Measurements from ENCODE around the gene EBNA1BP2. TPM values are rescaled to one million over a fixed set of nuclear protein-coding genes. Genes with fewer than 3 reads are reported as not detected.

EBNA1BP2 gene
- polyA plus RNA-seq, 2 donors: 30.2 to 72.8 TPM

GRCh38 chr1:43205671-43206070, 33.6 kb upstream of the EBNA1BP2 start:
- no peak overlapping the region for H3K4me3 ChIP-seq (ENCODE audit: low read depth in 1 of 2, low read length in 2 of 2)
- WGBS, 2 donors: 89 to 93% methylated on average over 4 of the region's 4 CpGs
- H3K9me3 ChIP-seq (ENCODE audit: control insufficient read depth in 2 of 2, insufficient read depth in 1 of 2, low read depth in 1 of 2, low read length in 1 of 2): no peaks in the 10 kb centered on the region
- H3K27me3 ChIP-seq (ENCODE audit: control insufficient read depth in 1 of 2, insufficient read depth in 2 of 2, low read length in 2 of 2): no peaks in the 10 kb centered on the region
- H3K27ac ChIP-seq (ENCODE audit: low read depth in 2 of 2, low read length in 1 of 2): no peak overlapping the region
- no peaks in the 10 kb centered on the region for H3K36me3 ChIP-seq (ENCODE audit: control insufficient read depth in 2 of 2, insufficient read depth in 2 of 2, low read length in 1 of 2)
- H3K4me1 ChIP-seq (ENCODE audit: control insufficient read depth in 2 of 2, insufficient read depth in 2 of 2, low read length in 1 of 2): peaks cover 0 to 5% of the 10 kb centered on the region in 2 donors

GRCh38 chr1:43204394-43204793, 32.3 kb upstream of the EBNA1BP2 start:
- Histone ChIP-seq H3K27me3 (ENCODE audit: control insufficient read depth in 1 of 2, insufficient read depth in 2 of 2, low read length in 2 of 2) (no peaks in the 10 kb centered on the region), H3K36me3 (ENCODE audit: control insufficient read depth in 2 of 2, insufficient read depth in 2 of 2, low read length in 1 of 2) (no peaks in the 10 kb centered on the region), H3K4me3 (ENCODE audit: low read depth in 1 of 2, low read length in 2 of 2) (no peak overlapping the region), H3K4me1 (ENCODE audit: control insufficient read depth in 2 of 2, insufficient read depth in 2 of 2, low read length in 1 of 2) (peaks cover 0 to 5% of the 10 kb centered on the region in 2 donors), H3K27ac (ENCODE audit: low read depth in 2 of 2, low read length in 1 of 2) (no peak overlapping the region), H3K9me3 (ENCODE audit: control insufficient read depth in 2 of 2, insufficient read depth in 1 of 2, low read depth in 1 of 2, low read length in 1 of 2) (no peaks in the 10 kb centered on the region)
- WGBS, 2 donors: 79 to 82% methylated on average over 1 of the region's 1 CpG

GRCh38 chr1:43203859-43204258, 31.8 kb upstream of the EBNA1BP2 start:
- no peaks in the 10 kb centered on the region for H3K9me3 ChIP-seq (ENCODE audit: control insufficient read depth in 2 of 2, insufficient read depth in 1 of 2, low read depth in 1 of 2, low read length in 1 of 2)
- no peak overlapping the region for H3K27ac ChIP-seq (ENCODE audit: low read depth in 2 of 2, low read length in 1 of 2)
- H3K36me3 ChIP-seq (ENCODE audit: control insufficient read depth in 2 of 2, insufficient read depth in 2 of 2, low read length in 1 of 2): no peaks in the 10 kb centered on the region
- peaks cover 0 to 5% of the 10 kb centered on the region in 2 donors for H3K4me1 ChIP-seq (ENCODE audit: control insufficient read depth in 2 of 2, insufficient read depth in 2 of 2, low read length in 1 of 2)
- no peaks in the 10 kb centered on the region for H3K27me3 ChIP-seq (ENCODE audit: control insufficient read depth in 1 of 2, insufficient read depth in 2 of 2, low read length in 2 of 2)
- WGBS, 2 donors: 73 to 99% methylated on average over 3 of the region's 3 CpGs
- H3K4me3 ChIP-seq (ENCODE audit: low read depth in 1 of 2, low read length in 2 of 2): no peak overlapping the region

GRCh38 chr1:43199093-43199726, 27.1 kb upstream of the EBNA1BP2 start:
- Histone ChIP-seq H3K36me3 (ENCODE audit: control insufficient read depth in 2 of 2, insufficient read depth in 2 of 2, low read length in 1 of 2) (no peaks in the 10 kb centered on the region), H3K27me3 (ENCODE audit: control insufficient read depth in 1 of 2, insufficient read depth in 2 of 2, low read length in 2 of 2) (no peaks in the 10 kb centered on the region), H3K4me1 (ENCODE audit: control insufficient read depth in 2 of 2, insufficient read depth in 2 of 2, low read length in 1 of 2) (no peaks in the 10 kb centered on the region), H3K9me3 (ENCODE audit: control insufficient read depth in 2 of 2, insufficient read depth in 1 of 2, low read depth in 1 of 2, low read length in 1 of 2) (no peaks in the 10 kb centered on the region), H3K27ac (ENCODE audit: low read depth in 2 of 2, low read length in 1 of 2) (no peak overlapping the region), H3K4me3 (ENCODE audit: low read depth in 1 of 2, low read length in 2 of 2) (no peak overlapping the region)
- WGBS, 2 donors: 48 to 59% methylated on average over 8 of the region's 8 CpGs

GRCh38 chr1:43197343-43198127, 25.4 kb upstream of the EBNA1BP2 start:
- Histone ChIP-seq H3K4me3 (ENCODE audit: low read depth in 1 of 2, low read length in 2 of 2) (no peak overlapping the region), H3K27ac (ENCODE audit: low read depth in 2 of 2, low read length in 1 of 2) (no peak overlapping the region), H3K36me3 (ENCODE audit: control insufficient read depth in 2 of 2, insufficient read depth in 2 of 2, low read length in 1 of 2) (no peaks in the 10 kb centered on the region), H3K9me3 (ENCODE audit: control insufficient read depth in 2 of 2, insufficient read depth in 1 of 2, low read depth in 1 of 2, low read length in 1 of 2) (no peaks in the 10 kb centered on the region), H3K4me1 (ENCODE audit: control insufficient read depth in 2 of 2, insufficient read depth in 2 of 2, low read length in 1 of 2) (no peaks in the 10 kb centered on the region), H3K27me3 (ENCODE audit: control insufficient read depth in 1 of 2, insufficient read depth in 2 of 2, low read length in 2 of 2) (no peaks in the 10 kb centered on the region)
- WGBS, 2 donors: 92 to 95% methylated on average over 7 of the region's 7 CpGs

- Histone ChIP-seq H3K4me3 (ENCODE audit: low read depth in 1 of 2, low read length in 2 of 2) (no peak overlapping the region), H3K9me3 (ENCODE audit: control insufficient read depth in 2 of 2, insufficient read depth in 1 of 2, low read depth in 1 of 2, low read length in 1 of 2) (no peaks in the 10 kb centered on the region), H3K27ac (ENCODE audit: low read depth in 2 of 2, low read length in 1 of 2) (no peak overlapping the region), H3K4me1 (ENCODE audit: control insufficient read depth in 2 of 2, insufficient read depth in 2 of 2, low read length in 1 of 2) (no peaks in the 10 kb centered on the region), H3K36me3 (ENCODE audit: control insufficient read depth in 2 of 2, insufficient read depth in 2 of 2, low read length in 1 of 2) (no peaks in the 10 kb centered on the region), H3K27me3 (ENCODE audit: control insufficient read depth in 1 of 2, insufficient read depth in 2 of 2, low read length in 2 of 2) (no peaks in the 10 kb centered on the region)
Observed at GRCh38 chr1:43194509-43194908, 22.4 kb upstream of the EBNA1BP2 start.

GRCh38 chr1:43188106-43188505, 16.0 kb upstream of the EBNA1BP2 start:
- Histone ChIP-seq H3K4me1 (ENCODE audit: control insufficient read depth in 2 of 2, insufficient read depth in 2 of 2, low read length in 1 of 2) (no peaks in the 10 kb centered on the region), H3K36me3 (ENCODE audit: control insufficient read depth in 2 of 2, insufficient read depth in 2 of 2, low read length in 1 of 2) (no peaks in the 10 kb centered on the region), H3K4me3 (ENCODE audit: low read depth in 1 of 2, low read length in 2 of 2) (no peak overlapping the region), H3K9me3 (ENCODE audit: control insufficient read depth in 2 of 2, insufficient read depth in 1 of 2, low read depth in 1 of 2, low read length in 1 of 2) (no peaks in the 10 kb centered on the region), H3K27ac (ENCODE audit: low read depth in 2 of 2, low read length in 1 of 2) (no peak overlapping the region), H3K27me3 (ENCODE audit: control insufficient read depth in 1 of 2, insufficient read depth in 2 of 2, low read length in 2 of 2) (no peaks in the 10 kb centered on the region)
- WGBS, 2 donors: 30 to 69% methylated on average over 1 of the region's 1 CpG

GRCh38 chr1:43184995-43185394, 12.9 kb upstream of the EBNA1BP2 start:
- WGBS, 2 donors: 93 to 94% methylated on average over 3 of the region's 3 CpGs
- H3K4me1 ChIP-seq (ENCODE audit: control insufficient read depth in 2 of 2, insufficient read depth in 2 of 2, low read length in 1 of 2): no peaks in the 10 kb centered on the region
- no peaks in the 10 kb centered on the region for H3K27me3 ChIP-seq (ENCODE audit: control insufficient read depth in 1 of 2, insufficient read depth in 2 of 2, low read length in 2 of 2)
- no peaks in the 10 kb centered on the region for H3K9me3 ChIP-seq (ENCODE audit: control insufficient read depth in 2 of 2, insufficient read depth in 1 of 2, low read depth in 1 of 2, low read length in 1 of 2)
- H3K27ac ChIP-seq (ENCODE audit: low read depth in 2 of 2, low read length in 1 of 2): no peak overlapping the region
- no peaks in the 10 kb centered on the region for H3K36me3 ChIP-seq (ENCODE audit: control insufficient read depth in 2 of 2, insufficient read depth in 2 of 2, low read length in 1 of 2)
- H3K4me3 ChIP-seq (ENCODE audit: low read depth in 1 of 2, low read length in 2 of 2): no peak overlapping the region

GRCh38 chr1:43184388-43184787, 12.3 kb upstream of the EBNA1BP2 start:
- H3K4me3 ChIP-seq (ENCODE audit: low read depth in 1 of 2, low read length in 2 of 2): no peak overlapping the region
- no peaks in the 10 kb centered on the region for H3K36me3 ChIP-seq (ENCODE audit: control insufficient read depth in 2 of 2, insufficient read depth in 2 of 2, low read length in 1 of 2)
- no peak overlapping the region for H3K27ac ChIP-seq (ENCODE audit: low read depth in 2 of 2, low read length in 1 of 2)
- H3K27me3 ChIP-seq (ENCODE audit: control insufficient read depth in 1 of 2, insufficient read depth in 2 of 2, low read length in 2 of 2): no peaks in the 10 kb centered on the region
- H3K9me3 ChIP-seq (ENCODE audit: control insufficient read depth in 2 of 2, insufficient read depth in 1 of 2, low read depth in 1 of 2, low read length in 1 of 2): no peaks in the 10 kb centered on the region
- WGBS, 2 donors: 97 to 98% methylated on average over 3 of the region's 3 CpGs
- H3K4me1 ChIP-seq (ENCODE audit: control insufficient read depth in 2 of 2, insufficient read depth in 2 of 2, low read length in 1 of 2): no peaks in the 10 kb centered on the region

GRCh38 chr1:43177691-43178090, 5.6 kb upstream of the EBNA1BP2 start:
- no peak overlapping the region for H3K4me3 ChIP-seq (ENCODE audit: low read depth in 1 of 2, low read length in 2 of 2)
- no peaks in the 10 kb centered on the region for H3K4me1 ChIP-seq (ENCODE audit: control insufficient read depth in 2 of 2, insufficient read depth in 2 of 2, low read length in 1 of 2)
- H3K9me3 ChIP-seq (ENCODE audit: control insufficient read depth in 2 of 2, insufficient read depth in 1 of 2, low read depth in 1 of 2, low read length in 1 of 2): no peaks in the 10 kb centered on the region
- WGBS, 2 donors: 60 to 64% methylated on average over 4 of the region's 4 CpGs
- no peaks in the 10 kb centered on the region for H3K36me3 ChIP-seq (ENCODE audit: control insufficient read depth in 2 of 2, insufficient read depth in 2 of 2, low read length in 1 of 2)
- H3K27me3 ChIP-seq (ENCODE audit: control insufficient read depth in 1 of 2, insufficient read depth in 2 of 2, low read length in 2 of 2): no peaks in the 10 kb centered on the region
- no peak overlapping the region for H3K27ac ChIP-seq (ENCODE audit: low read depth in 2 of 2, low read length in 1 of 2)

All from esophagus (tissue), 2 donors.